K562 (cell line): Measurements from ENCODE around the gene FRA10AC1. TPM values are rescaled to one million over a fixed set of nuclear protein-coding genes. Genes with fewer than 3 reads are reported as not detected.

Experiments used
- ATAC-seq: fragments of 200-7000 bp; cut with Tn5 transposase; 3 replicates; pipeline ENCODE4 v1.9.1; 2020; ENCODE audit warnings: moderate library complexity
- BruUV-seq: library from RNA; stranded (reverse); fragments of 400-500 nt; replicated peaks from 2 replicates; lab custom pipeline; 2021; lab: Mats Ljungman, UMichigan
- CTCF ChIA-PET: fragments of 300-600 bp; formaldehyde crosslinking; extraction: SDS; loops from one replicate; lab custom pipeline; 2021; ENCODE audit warnings: low intra/inter-chr PET ratio; lab: Yijun Ruan, JAX
- POLR2A ChIA-PET: fragments of 300-600, 350-650 bp; sonication (Branson Sonifier 250); formaldehyde crosslinking; extraction: SDS; loops from one replicate; lab custom pipeline; 2021; ENCODE audit warnings: antibody characterized with exemption, inconsistent platforms; lab: Yijun Ruan, JAX
- DNase-seq, 4 experiments: peaks; one replicate each; pipeline versions ENCODE4 v3.0.0 to v3.0.0-alpha.2; 2011 to 2018; ENCODE audit warnings: low spot score in 3 of 4, mixed read lengths in 3 of 4; ENCODE audit errors: extremely low read depth in 1 of 4
- FAIRE-seq: peaks from 2 replicates; lab custom pipeline; 2011; peaks lifted over from hg19 to GRCh38; lab: Jason Lieb, UNC
- H2AFZ ChIP-seq: 2 replicates; pipeline ENCODE4 v1.6.0; 2011; ENCODE audit warnings: low read depth, low read length, control low read depth, inconsistent platforms
- H3K27ac ChIP-seq: fragments of 200-600 bp; 3 replicates; pipeline ENCODE4 v1.8.0; 2011; ENCODE audit warnings: low read depth, mild to moderate bottlenecking, control low read depth, inconsistent platforms, low read length, moderate library complexity, mixed read lengths; ENCODE audit errors: extremely low read depth
- H3K27me3 ChIP-seq, 2 experiments: fragments of 300-600 bp in 1 of 2; 2 replicates in 1 of 2; 3 replicates in 1 of 2; pipeline versions ENCODE4 v1.6.0 to v1.8.0; 2011; ENCODE audit warnings: inconsistent platforms in 2 of 2, low read length in 2 of 2, mild to moderate bottlenecking in 1 of 2, mixed read lengths in 1 of 2, moderate library complexity in 1 of 2; ENCODE audit not compliant: control insufficient read depth in 2 of 2, insufficient read depth in 2 of 2
- H3K36me3 ChIP-seq: fragments of 300-600 bp; 3 replicates; pipeline ENCODE4 v1.8.0; 2011; ENCODE audit warnings: mild to moderate bottlenecking, low read length, inconsistent platforms; ENCODE audit not compliant: control insufficient read depth, insufficient read depth
- H3K4me1 ChIP-seq, 2 experiments: fragments of 200-600 bp in 1 of 2; replicated peaks in 1 of 2; 2 replicates in 1 of 2; 3 replicates in 1 of 2; pipeline versions ENCODE4 v1.5.1 to v1.8.0; 2011; ENCODE audit warnings: inconsistent platforms in 2 of 2, low read length in 2 of 2, mild to moderate bottlenecking in 1 of 2, mixed read lengths in 1 of 2, moderate library complexity in 1 of 2; ENCODE audit not compliant: control insufficient read depth in 2 of 2, insufficient read depth in 2 of 2
- H3K4me2 ChIP-seq: 2 replicates; pipeline ENCODE4 v1.6.1; 2011; ENCODE audit warnings: low read length, control low read depth, inconsistent platforms, mixed read lengths; ENCODE audit not compliant: insufficient read depth
- H3K4me3 ChIP-seq: fragments of 200-600 bp; sonication (generic), shearing (Covaris generic); 2 replicates; pipeline ENCODE4 v1.5.1; 2016; ENCODE audit warnings: control low read depth, inconsistent platforms
- H3K79me2 ChIP-seq: fragments of 200-600 bp; 3 replicates; pipeline ENCODE4 v1.8.0; 2011; ENCODE audit warnings: low read length, inconsistent platforms; ENCODE audit not compliant: control insufficient read depth, insufficient read depth
- H3K9ac ChIP-seq, 2 experiments: 2 replicates each; pipeline versions ENCODE4 v1.6.0 to v1.6.1; 2011; ENCODE audit warnings: low read depth in 2 of 2, low read length in 2 of 2, control low read depth in 1 of 2, inconsistent platforms in 1 of 2, mild to moderate bottlenecking in 1 of 2, mixed read lengths in 1 of 2; ENCODE audit not compliant: insufficient read depth in 1 of 2
- H3K9me1 ChIP-seq: one replicate; pipeline ENCODE4 v1.6.0; 2011; ENCODE audit warnings: inconsistent platforms, mild to moderate bottlenecking, low read length, moderate library complexity; ENCODE audit not compliant: control insufficient read depth, insufficient read depth
- H3K9me3 ChIP-seq: replicated peaks from 2 replicates; pipeline ENCODE4 v1.5.1; 2011; ENCODE audit warnings: low read depth, low read length, inconsistent platforms; ENCODE audit not compliant: control insufficient read depth, insufficient read depth
- H4K20me1 ChIP-seq: replicated peaks from 2 replicates; pipeline ENCODE4 v1.6.1; 2011; ENCODE audit warnings: low read length, inconsistent platforms, mixed read lengths; ENCODE audit not compliant: control insufficient read depth, insufficient read depth
- C11orf30 ChIP-seq: fragments of 450-650 bp; IDR thresholded peaks from 2 replicates; pipeline ENCODE4 v1.6.1; 2016; ENCODE audit warnings: low read depth, mild to moderate bottlenecking
- MAFF ChIP-seq: IDR thresholded peaks from 2 replicates; pipeline ENCODE4 v1.6.1; 2012; ENCODE audit warnings: low read length, improper control_type of control experiment
- MAFG ChIP-seq: fragments of 450-650 bp; conservative IDR thresholded peaks from 2 replicates; pipeline ENCODE4 v1.6.1; 2016; ENCODE audit warnings: missing genetic modification characterization, missing compliant biosample characterization
- NFE2 ChIP-seq: IDR thresholded peaks from 2 replicates; pipeline ENCODE4 v1.6.1; 2014; ENCODE audit warnings: antibody characterized with exemption, low read depth
- ZC3H4 ChIP-seq: sonication (generic); formaldehyde crosslinking; IDR thresholded peaks from 2 replicates; pipeline ENCODE4 v1.9.0; 2021; ENCODE audit warnings: missing genetic modification reagents, borderline replicate concordance
- ZNF316 ChIP-seq: fragments of 450-650 bp; IDR thresholded peaks from 2 replicates; pipeline ENCODE4 v1.6.1; 2016
- WGBS: fragments of 100-300 bp; shearing (Covaris generic); methylation state at CpG from one replicate; pipeline ENCODE4 v1.1.6; 2016; ENCODE audit warnings: low coverage, mixed read lengths; ENCODE audit not compliant: insufficient coverage; ENCODE audit errors: missing lambda C conversion rate; 5-methylcytosine and 5-hydroxymethylcytosine counted together
- in situ Hi-C: fragments of 300-500 bp; cut with MboI; formaldehyde crosslinking; loops from 4 replicates; pipeline ENCODE4 v1.15.0; 2018; ENCODE audit warnings: inconsistent platforms, mixed read lengths
- intact Hi-C: fragments of 100-400 bp; cut with micrococcal nuclease; formaldehyde crosslinking; loops from 2 replicates; pipeline ENCODE4 v1.14.2; 2022
- polyA plus RNA-seq, 8 experiments: library from polyadenylated mRNA; depleted of rRNA in 4 of 8; stranded (reverse) in 5 of 8; unstranded in 3 of 8; fragments of >200 nt; fragmentation: Nextera tagmentation in 2 of 8; fragmentation: Illumina TruSeq in 1 of 8; extraction: Ambion mirVana in 2 of 8; extraction: Trizol in 1 of 8; gene quantifications; 2 replicates each; pipeline versions ENCODE4 v1.2.1 to v1.2.3, GENCODE V29; 2011 to 2014; ENCODE audit warnings: inconsistent platforms in 1 of 8, missing spikeins in 1 of 8
- total RNA-seq, 7 experiments: library from RNA; depleted of rRNA in 6 of 7; stranded (reverse); fragments of >200 nt in 6 of 7; fragmentation: Illumina TruSeq in 2 of 7; extraction: Trizol in 2 of 7; gene quantifications; 2 replicates each; pipeline versions ENCODE4 v1.2.1 to v1.2.3, GENCODE V29; 2011 to 2021; ENCODE audit warnings: low replicate concordance in 1 of 7
- TF ChIP-seq, protein P1 (sequence below): IDR thresholded peaks from 3 replicates; pipeline ENCODE4 v1.6.1; 2011; ENCODE audit warnings: borderline replicate concordance, mild to moderate bottlenecking, moderate library complexity; ENCODE audit not compliant: insufficient read length; ENCODE audit errors: extremely low read depth
- TF ChIP-seq, protein P2 (sequence below), 2 experiments: fragments of 450-650 bp in 1 of 2; sonication (generic) in 1 of 2; formaldehyde crosslinking in 1 of 2; IDR thresholded peaks; 2 replicates each; pipeline versions ENCODE4 v1.7.1 to v1.9.0; 2016 to 2022; ENCODE audit warnings: inconsistent platforms in 1 of 2, mild to moderate bottlenecking in 1 of 2, missing genetic modification reagents in 1 of 2

The FRA10AC1 gene
- total and polyA plus RNA-seq, 9 of the 15 experiments (the other 6 are each of a cell fraction or from before 2014, with no cell fraction given): 4.4 to 11.8 (median 8.0) TPM

DNA sequence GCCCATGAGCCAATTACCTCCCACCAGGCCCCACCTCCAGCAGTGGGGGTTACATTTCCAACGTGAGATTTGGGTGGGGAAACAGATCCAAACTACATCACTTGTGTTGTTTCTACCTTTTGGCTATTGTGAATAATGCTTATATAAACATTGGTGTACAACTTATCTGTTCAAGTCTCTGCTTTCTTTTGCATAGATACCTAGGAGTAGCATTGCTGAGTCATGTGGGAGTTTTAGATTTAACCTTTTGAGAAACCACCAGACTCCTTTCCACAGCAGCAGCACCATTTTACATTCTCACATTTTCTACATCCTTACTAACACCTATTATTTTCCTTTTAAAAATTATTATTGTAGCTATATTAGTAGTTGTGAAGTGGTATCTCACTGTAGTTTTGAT is 14.4 kb upstream of the FRA10AC1 start:
- H3K9me3 ChIP-seq: no peaks in the 10 kb centered on the region
- in situ Hi-C loops (no loop called here), intact Hi-C loops (no loop called here)
- no peak overlapping the region for H3K9ac ChIP-seq
- no peak overlapping the region for H3K4me3 ChIP-seq
- H3K4me1 ChIP-seq: no peaks in the 10 kb centered on the region
- no peaks in the 10 kb centered on the region for H3K9me1 ChIP-seq
- TF ChIP-seq NFE2: peak; percentile 76
- TF ChIP-seq, protein P1, sequence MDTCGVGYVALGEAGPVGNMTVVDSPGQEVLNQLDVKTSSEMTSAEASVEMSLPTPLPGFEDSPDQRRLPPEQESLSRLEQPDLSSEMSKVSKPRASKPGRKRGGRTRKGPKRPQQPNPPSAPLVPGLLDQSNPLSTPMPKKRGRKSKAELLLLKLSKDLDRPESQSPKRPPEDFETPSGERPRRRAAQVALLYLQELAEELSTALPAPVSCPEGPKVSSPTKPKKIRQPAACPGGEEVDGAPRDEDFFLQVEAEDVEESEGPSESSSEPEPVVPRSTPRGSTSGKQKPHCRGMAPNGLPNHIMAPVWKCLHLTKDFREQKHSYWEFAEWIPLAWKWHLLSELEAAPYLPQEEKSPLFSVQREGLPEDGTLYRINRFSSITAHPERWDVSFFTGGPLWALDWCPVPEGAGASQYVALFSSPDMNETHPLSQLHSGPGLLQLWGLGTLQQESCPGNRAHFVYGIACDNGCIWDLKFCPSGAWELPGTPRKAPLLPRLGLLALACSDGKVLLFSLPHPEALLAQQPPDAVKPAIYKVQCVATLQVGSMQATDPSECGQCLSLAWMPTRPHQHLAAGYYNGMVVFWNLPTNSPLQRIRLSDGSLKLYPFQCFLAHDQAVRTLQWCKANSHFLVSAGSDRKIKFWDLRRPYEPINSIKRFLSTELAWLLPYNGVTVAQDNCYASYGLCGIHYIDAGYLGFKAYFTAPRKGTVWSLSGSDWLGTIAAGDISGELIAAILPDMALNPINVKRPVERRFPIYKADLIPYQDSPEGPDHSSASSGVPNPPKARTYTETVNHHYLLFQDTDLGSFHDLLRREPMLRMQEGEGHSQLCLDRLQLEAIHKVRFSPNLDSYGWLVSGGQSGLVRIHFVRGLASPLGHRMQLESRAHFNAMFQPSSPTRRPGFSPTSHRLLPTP: no peak
- peak; percentile 46; the same call in 1 of the 2 replicates for TF ChIP-seq C11orf30
- peak; percentile 53 for TF ChIP-seq MAFG
- TF ChIP-seq MAFF: peak; percentile 37; the same call in 1 of the 2 replicates
- no peak for TF ChIP-seq ZC3H4 (CRISPR knock-in tag)
- TF ChIP-seq ZNF316: peak; percentile 43
- TF ChIP-seq, protein P2, sequence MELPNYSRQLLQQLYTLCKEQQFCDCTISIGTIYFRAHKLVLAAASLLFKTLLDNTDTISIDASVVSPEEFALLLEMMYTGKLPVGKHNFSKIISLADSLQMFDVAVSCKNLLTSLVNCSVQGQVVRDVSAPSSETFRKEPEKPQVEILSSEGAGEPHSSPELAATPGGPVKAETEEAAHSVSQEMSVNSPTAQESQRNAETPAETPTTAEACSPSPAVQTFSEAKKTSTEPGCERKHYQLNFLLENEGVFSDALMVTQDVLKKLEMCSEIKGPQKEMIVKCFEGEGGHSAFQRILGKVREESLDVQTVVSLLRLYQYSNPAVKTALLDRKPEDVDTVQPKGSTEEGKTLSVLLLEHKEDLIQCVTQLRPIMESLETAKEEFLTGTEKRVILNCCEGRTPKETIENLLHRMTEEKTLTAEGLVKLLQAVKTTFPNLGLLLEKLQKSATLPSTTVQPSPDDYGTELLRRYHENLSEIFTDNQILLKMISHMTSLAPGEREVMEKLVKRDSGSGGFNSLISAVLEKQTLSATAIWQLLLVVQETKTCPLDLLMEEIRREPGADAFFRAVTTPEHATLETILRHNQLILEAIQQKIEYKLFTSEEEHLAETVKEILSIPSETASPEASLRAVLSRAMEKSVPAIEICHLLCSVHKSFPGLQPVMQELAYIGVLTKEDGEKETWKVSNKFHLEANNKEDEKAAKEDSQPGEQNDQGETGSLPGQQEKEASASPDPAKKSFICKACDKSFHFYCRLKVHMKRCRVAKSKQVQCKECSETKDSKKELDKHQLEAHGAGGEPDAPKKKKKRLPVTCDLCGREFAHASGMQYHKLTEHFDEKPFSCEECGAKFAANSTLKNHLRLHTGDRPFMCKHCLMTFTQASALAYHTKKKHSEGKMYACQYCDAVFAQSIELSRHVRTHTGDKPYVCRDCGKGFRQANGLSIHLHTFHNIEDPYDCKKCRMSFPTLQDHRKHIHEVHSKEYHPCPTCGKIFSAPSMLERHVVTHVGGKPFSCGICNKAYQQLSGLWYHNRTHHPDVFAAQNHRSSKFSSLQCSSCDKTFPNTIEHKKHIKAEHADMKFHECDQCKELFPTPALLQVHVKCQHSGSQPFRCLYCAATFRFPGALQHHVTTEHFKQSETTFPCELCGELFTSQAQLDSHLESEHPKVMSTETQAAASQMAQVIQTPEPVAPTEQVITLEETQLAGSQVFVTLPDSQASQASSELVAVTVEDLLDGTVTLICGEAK (IDR thresholded peaks at IDR 0.05): no peak
- TF ChIP-seq, protein P2 (CRISPR knock-in tag; IDR thresholded peaks at IDR 0.05): no peak
- no peaks in the 10 kb centered on the region for H4K20me1 ChIP-seq
- no peak overlapping the region for H2AFZ ChIP-seq
- FAIRE-seq: no peak
- WGBS: 0% methylated on average over 1 of the region's 1 CpG
- no TSS peak for BruUV-seq
- no peak for DNase-seq
- no peaks in the 10 kb centered on the region for H3K79me2 ChIP-seq
- ChIA-PET POLR2A (no interaction called here), CTCF (no interaction called here)
- no peaks in the 10 kb centered on the region; a peak in 2 of 5 replicates for H3K27me3 ChIP-seq
- no peak overlapping the region for H3K27ac ChIP-seq
- no peak for ATAC-seq
- no peaks in the 10 kb centered on the region for H3K36me3 ChIP-seq
- no peak overlapping the region for H3K4me2 ChIP-seq
